Stimulated activated CD8-positive, alpha-beta memory T cell treated with anti-CD3 and anti-CD28 coated beads, Interleukin-12 subunit alpha, Interleukin-12 subunit beta, amount 100 ng/mL, for 24 hours (primary cell): ENCODE data around the gene TGFBI.

Source experiments
- DNase-seq: peaks from one replicate; pipeline ENCODE4 v3.0.0-alpha.2; 2020; ENCODE audit errors: extremely low read depth

The TGFBI gene

GRCh38 chr5:136025900-136026299, 2.9 kb upstream of the TGFBI start:
- DNase-seq = no peak

GRCh38 chr5:136026636-136027035, 2.2 kb upstream of the TGFBI start:
- no peak for DNase-seq

GRCh38 chr5:136027311-136027710, 1.5 kb upstream of the TGFBI start:
- DNase-seq = no peak

- no peak for DNase-seq
These were observed 698 bp upstream of the TGFBI start for GRCh38 chr5:136028090-136028489.

GRCh38 chr5:136030252-136030651, 1.5 kb downstream of the TGFBI start:
- DNase-seq = no peak

- DNase-seq = no peak
These were observed 2.3 kb downstream of the TGFBI start for GRCh38 chr5:136030956-136031611.

- no peak for DNase-seq
These were observed 2.9 kb downstream of the TGFBI start for GRCh38 chr5:136031711-136032110.

- no peak for DNase-seq
These were observed 3.8 kb downstream of the TGFBI start for GRCh38 chr5:136032564-136032963.

- DNase-seq = no peak
These were observed 4.4 kb downstream of the TGFBI start for GRCh38 chr5:136033234-136033633.

- DNase-seq = no peak
These were observed 5.1 kb downstream of the TGFBI start for GRCh38 chr5:136033848-136034247.

GRCh38 chr5:136034492-136034891, 5.7 kb downstream of the TGFBI start:
- no peak for DNase-seq

- no peak for DNase-seq
These were observed 6.2 kb downstream of the TGFBI start for GRCh38 chr5:136034984-136035383.

- no peak for DNase-seq
These were observed 7.0 kb downstream of the TGFBI start for GRCh38 chr5:136035837-136036236.

GRCh38 chr5:136036293-136036911, 7.6 kb downstream of the TGFBI start:
- DNase-seq = no peak

- no peak for DNase-seq
These were observed 8.4 kb downstream of the TGFBI start for GRCh38 chr5:136037001-136037705.

GRCh38 chr5:136038635-136039034, 9.8 kb downstream of the TGFBI start:
- DNase-seq = no peak

- DNase-seq = no peak
These were observed 10.4 kb downstream of the TGFBI start for GRCh38 chr5:136039202-136039601.

GRCh38 chr5:136040746-136041415, 12.1 kb downstream of the TGFBI start:
- no peak for DNase-seq

GRCh38 chr5:136042156-136042555, 13.4 kb downstream of the TGFBI start:
- no peak for DNase-seq

- DNase-seq = no peak
These were observed 13.9 kb downstream of the TGFBI start for GRCh38 chr5:136042665-136043121.

GRCh38 chr5:136043551-136043950, 14.8 kb downstream of the TGFBI start:
- DNase-seq = no peak

- no peak for DNase-seq
These were observed 15.3 kb downstream of the TGFBI start for GRCh38 chr5:136043968-136044610.
